Gastrocnemius medialis (tissue), 4 donors: Measurements from ENCODE around the gene BMP7. TPM values are rescaled to one million over a fixed set of nuclear protein-coding genes. Genes with fewer than 3 reads are reported as not detected.

ENCODE experiments used
- ATAC-seq, 2 donors: fragments of 150-250 bp; one replicate each; pipeline ENCODE4 v1.9.1; 2016
- DNase-seq, 2 donors: peaks; one replicate each; pipeline ENCODE4 v3.0.0-alpha.2; 2019
- H3K27ac ChIP-seq, 4 donors: fragments of 200-600 bp; sonication (generic); 1 replicate in 1 of 4; 2 replicates in 3 of 4; pipeline ENCODE4 v1.5.1; 2016 to 2018; ENCODE audit warnings: mild to moderate bottlenecking in 2 of 4, moderate library complexity in 1 of 4
- H3K27me3 ChIP-seq, 3 donors: fragments of 200-600 bp; sonication (generic) in 2 of 3; 1 replicate in 1 of 3; 2 replicates in 2 of 3; pipeline versions ENCODE4 v1.5.1 to v1.6.0; 2016 to 2019; ENCODE audit warnings: mild to moderate bottlenecking in 1 of 3, moderate library complexity in 1 of 3
- H3K36me3 ChIP-seq, 2 donors: fragments of 200-600 bp; sonication (generic) in 1 of 2; one replicate each; pipeline ENCODE4 v1.5.1; 2017 to 2018
- H3K4me1 ChIP-seq, 2 donors: fragments of 200-600 bp; sonication (generic) in 1 of 2; one replicate each; pipeline ENCODE4 v1.5.1; 2016 to 2017; ENCODE audit warnings: mild to moderate bottlenecking in 2 of 2
- H3K4me3 ChIP-seq, 4 donors: fragments of 200-600 bp; sonication (generic) in 3 of 4; 1 replicate in 1 of 4; 2 replicates in 3 of 4; pipeline ENCODE4 v1.5.1; 2016 to 2019; ENCODE audit warnings: mild to moderate bottlenecking in 2 of 4
- H3K9me3 ChIP-seq, 3 donors: fragments of 200-600 bp; sonication (generic) in 2 of 3; 1 replicate in 1 of 3; 2 replicates in 2 of 3; pipeline ENCODE4 v1.5.1; 2016 to 2019
- POLR2A ChIP-seq, 2 donors: fragments of 450-650 bp; IDR thresholded peaks; one replicate each; pipeline ENCODE4 v1.6.1; 2017; ENCODE audit warnings: antibody characterized with exemption in 2 of 2, mild to moderate bottlenecking in 2 of 2, moderate library complexity in 2 of 2
- in situ Hi-C, 4 donors: fragments of 200-750 bp; cut with MboI; loops; one replicate each; pipeline versions ENCODE4 v1.15.0 to v1.8.0; 2017; ENCODE audit warnings: low sequenced_read_pairs in 4 of 4
- intact Hi-C: fragments of 100-400 bp; cut with DNase I; formaldehyde crosslinking; loops from one replicate; pipeline ENCODE4 v1.15.1; 2023; ENCODE audit warnings: low total_unique reads
- total RNA-seq, 4 donors: library from RNA; depleted of rRNA; stranded (reverse); fragments of >200 nt; gene quantifications; one replicate each; pipeline versions ENCODE4 v1.1.0 to v1.2.3, GENCODE V29; 2016
- TF ChIP-seq, protein P1 (sequence below), 5 experiments: fragments of 450-650 bp in 3 of 5; fragments of 200-600 bp in 2 of 5; sonication (generic) in 2 of 5; IDR thresholded peaks in 4 of 5; conservative IDR thresholded peaks in 1 of 5; 1 replicate in 4 of 5; 2 replicates in 1 of 5; pipeline ENCODE4 v1.5.1; 2016 to 2019; ENCODE audit warnings: antibody characterized with exemption in 5 of 5, mild to moderate bottlenecking in 3 of 5, moderate library complexity in 3 of 5

The BMP7 gene
- total RNA-seq, 4 donors from 2014 or later: 0.52 TPM; not detected in 3

DNA sequence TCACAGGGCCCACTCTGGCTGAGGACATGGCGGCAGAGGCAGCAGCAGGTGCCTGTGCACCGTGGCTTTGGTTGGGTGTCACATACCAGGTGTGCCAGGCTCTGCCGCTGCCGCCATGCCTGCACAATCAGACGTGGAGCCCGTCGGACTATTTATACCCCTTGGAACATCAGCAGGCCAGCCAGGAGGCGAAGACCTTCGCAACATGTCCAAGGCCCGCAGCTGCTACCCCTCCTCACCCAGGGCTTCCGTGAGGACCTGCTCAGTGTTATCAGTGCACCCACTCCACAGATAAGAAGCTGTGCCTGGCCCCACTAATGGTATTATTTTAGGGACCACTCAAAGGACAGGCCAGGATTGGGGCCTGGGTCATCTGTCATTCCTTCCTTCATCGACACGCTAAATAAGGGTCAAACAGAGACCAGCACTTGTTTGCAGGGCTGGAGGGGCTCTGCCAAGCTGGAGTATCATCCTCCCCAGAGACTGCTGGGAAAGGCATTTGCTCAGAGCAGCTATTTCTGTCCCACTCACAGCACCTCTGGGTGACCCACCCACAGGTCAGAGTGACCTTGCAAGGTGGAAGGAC, 109.2 kb downstream of the BMP7 start:
- no peak overlapping the region for H3K4me3 ChIP-seq
- ATAC-seq (no peak), DNase-seq (no peak)
- H3K27me3 ChIP-seq: no peaks in the 10 kb centered on the region
- H3K9me3 ChIP-seq: no peaks in the 10 kb centered on the region
- no peaks in the 10 kb centered on the region for H3K4me1 ChIP-seq
- no peak overlapping the region for H3K27ac ChIP-seq
- H3K36me3 ChIP-seq: no peaks in the 10 kb centered on the region
- TF ChIP-seq POLR2A (IDR thresholded peaks at IDR 0.05): no peak
- TF ChIP-seq, protein P1, sequence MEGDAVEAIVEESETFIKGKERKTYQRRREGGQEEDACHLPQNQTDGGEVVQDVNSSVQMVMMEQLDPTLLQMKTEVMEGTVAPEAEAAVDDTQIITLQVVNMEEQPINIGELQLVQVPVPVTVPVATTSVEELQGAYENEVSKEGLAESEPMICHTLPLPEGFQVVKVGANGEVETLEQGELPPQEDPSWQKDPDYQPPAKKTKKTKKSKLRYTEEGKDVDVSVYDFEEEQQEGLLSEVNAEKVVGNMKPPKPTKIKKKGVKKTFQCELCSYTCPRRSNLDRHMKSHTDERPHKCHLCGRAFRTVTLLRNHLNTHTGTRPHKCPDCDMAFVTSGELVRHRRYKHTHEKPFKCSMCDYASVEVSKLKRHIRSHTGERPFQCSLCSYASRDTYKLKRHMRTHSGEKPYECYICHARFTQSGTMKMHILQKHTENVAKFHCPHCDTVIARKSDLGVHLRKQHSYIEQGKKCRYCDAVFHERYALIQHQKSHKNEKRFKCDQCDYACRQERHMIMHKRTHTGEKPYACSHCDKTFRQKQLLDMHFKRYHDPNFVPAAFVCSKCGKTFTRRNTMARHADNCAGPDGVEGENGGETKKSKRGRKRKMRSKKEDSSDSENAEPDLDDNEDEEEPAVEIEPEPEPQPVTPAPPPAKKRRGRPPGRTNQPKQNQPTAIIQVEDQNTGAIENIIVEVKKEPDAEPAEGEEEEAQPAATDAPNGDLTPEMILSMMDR (IDR thresholded peaks at IDR 0.05 in 4 of 5, conservative IDR thresholded peaks at IDR 0.05 in 1 of 5): no peak
- intact Hi-C loops: no loop called here
- in situ Hi-C loops: no loop called here

DNA sequence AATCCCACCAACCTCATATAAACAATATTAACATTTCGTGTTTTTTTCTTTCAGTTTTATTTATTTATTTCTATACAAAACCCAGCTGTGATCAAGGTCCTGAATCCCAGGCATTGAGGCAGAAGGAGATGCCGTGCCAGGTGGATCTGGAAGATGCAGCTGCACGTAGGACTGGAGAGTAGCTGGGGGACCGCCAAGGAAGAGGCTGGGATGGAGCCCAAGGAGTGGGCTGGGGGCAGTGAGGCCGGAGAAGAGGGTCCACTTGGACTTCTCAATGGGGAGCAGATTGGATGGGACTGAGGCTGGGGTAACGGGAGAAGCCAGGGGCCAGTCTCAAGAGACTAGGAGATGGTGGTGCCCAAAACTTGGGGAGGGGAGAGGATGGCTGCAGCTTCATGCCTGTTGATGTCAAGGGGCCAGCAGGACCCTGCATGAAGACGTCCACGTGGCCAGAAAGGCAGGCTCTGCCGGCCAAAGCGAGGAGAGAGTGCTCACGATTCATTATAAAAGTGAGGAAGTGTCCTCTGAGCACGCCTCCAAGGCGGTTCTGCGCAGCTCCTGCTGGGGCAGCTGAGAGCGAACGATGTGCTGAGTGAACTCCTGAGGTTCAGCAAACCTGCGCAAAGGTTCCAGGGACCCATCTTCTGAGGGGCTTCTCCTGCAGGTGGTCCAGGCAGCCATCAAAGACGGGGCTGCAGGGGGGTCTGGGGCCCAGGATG, 110.3 kb downstream of the BMP7 start:
- no peak overlapping the region for H3K4me3 ChIP-seq
- H3K4me1 ChIP-seq: no peaks in the 10 kb centered on the region
- TF ChIP-seq POLR2A (IDR thresholded peaks at IDR 0.05): no peak
- TF ChIP-seq, protein P1 (IDR thresholded peaks at IDR 0.05 in 4 of 5, conservative IDR thresholded peaks at IDR 0.05 in 1 of 5): no peak
- in situ Hi-C loops: no loop called here
- H3K36me3 ChIP-seq: no peaks in the 10 kb centered on the region
- H3K9me3 ChIP-seq: no peaks in the 10 kb centered on the region
- no peaks in the 10 kb centered on the region for H3K27me3 ChIP-seq
- DNase-seq: no peak
- intact Hi-C loops: no loop called here
- no peak overlapping the region for H3K27ac ChIP-seq
- ATAC-seq: no peak

DNA sequence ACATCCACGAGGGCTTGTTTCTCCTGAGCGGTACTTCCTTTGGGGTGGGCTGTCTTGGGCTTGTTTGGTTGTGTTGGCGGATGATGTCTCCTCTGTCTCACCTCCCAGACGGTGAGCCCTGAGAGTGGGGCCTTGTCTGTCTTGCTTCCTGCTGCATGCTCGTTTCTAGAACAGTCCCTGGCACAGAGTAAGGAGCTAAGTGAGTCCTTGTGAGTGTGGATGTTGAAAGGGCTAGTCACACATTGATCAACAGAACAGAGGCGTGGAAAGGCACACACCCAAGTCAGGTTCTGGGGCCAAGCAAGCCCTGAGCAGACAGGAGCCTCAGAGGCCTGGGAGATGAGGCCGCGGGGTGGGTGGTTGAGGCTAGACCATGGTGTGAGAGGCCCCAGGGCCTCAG, 111.0 kb downstream of the BMP7 start:
- Histone ChIP-seq H3K27ac (no peak overlapping the region), H3K4me1 (no peaks in the 10 kb centered on the region), H3K4me3 (no peak overlapping the region), H3K9me3 (no peaks in the 10 kb centered on the region), H3K36me3 (no peaks in the 10 kb centered on the region), H3K27me3 (no peaks in the 10 kb centered on the region)
- ATAC-seq: no peak
- DNase-seq: no peak
- TF ChIP-seq, protein P1 (IDR thresholded peaks at IDR 0.05 in 4 of 5, conservative IDR thresholded peaks at IDR 0.05 in 1 of 5): no peak
- TF ChIP-seq POLR2A (IDR thresholded peaks at IDR 0.05): no peak
- intact Hi-C loops (no loop called here), in situ Hi-C loops (no loop called here)

DNA sequence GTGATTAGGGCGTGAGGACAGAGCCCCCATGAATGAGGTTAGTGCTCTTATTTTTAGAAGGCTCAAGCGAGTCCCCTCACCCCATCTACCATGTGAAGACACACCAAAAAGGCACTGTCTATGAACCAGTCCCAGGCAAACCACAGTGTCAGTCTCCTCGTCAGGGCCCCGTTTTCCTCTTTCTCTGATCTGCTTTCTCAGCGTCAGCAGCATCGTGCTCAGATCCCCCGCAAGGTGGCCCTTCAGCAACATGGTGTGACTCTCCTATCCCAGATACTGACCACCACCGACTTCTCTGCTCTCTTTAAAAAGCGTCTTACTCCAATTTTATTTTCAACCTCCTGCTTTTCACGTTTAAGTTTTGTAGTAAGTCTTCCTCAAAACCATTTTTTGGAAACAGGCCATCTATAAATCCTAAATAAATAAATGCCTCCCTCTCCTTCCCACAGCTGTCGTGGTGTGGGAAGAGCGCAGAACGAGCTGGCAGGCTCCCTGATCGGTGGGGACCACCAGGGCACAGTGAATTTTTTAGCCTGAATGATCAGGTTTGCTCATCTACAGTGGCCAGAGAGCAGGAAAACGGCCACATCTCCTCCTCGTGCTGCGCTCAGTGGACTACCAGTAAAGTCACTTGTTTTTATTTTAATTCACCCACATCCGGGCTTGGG, 113.1 kb downstream of the BMP7 start:
- Histone ChIP-seq H3K27ac (no peak overlapping the region), H3K27me3 (no peaks in the 10 kb centered on the region), H3K9me3 (no peaks in the 10 kb centered on the region), H3K4me3 (no peak overlapping the region), H3K4me1 (no peaks in the 10 kb centered on the region), H3K36me3 (no peaks in the 10 kb centered on the region)
- ATAC-seq: no peak
- no peak for DNase-seq
- in situ Hi-C loops (no loop called here), intact Hi-C loops (no loop called here)
- TF ChIP-seq, protein P1 (IDR thresholded peaks at IDR 0.05 in 4 of 5, conservative IDR thresholded peaks at IDR 0.05 in 1 of 5): no peak
- no peak for TF ChIP-seq POLR2A (IDR thresholded peaks at IDR 0.05)
